NCI-H82 (cell line): ENCODE data around the gene VPS9D1.

Experiments used
- DNase-seq: peaks from one replicate; lab custom pipeline; 2025; lab: John Stamatoyannopoulos, UW

Gene VPS9D1

GRCh38 chr16:89720813-89721545, at the start of gene VPS9D1, which contains the start of gene ZNF276:
TSS of gene VPS9D1 (minus strand) at chr16:89720898. CDS start at chr16:89720861, 37 bp downstream.
TSS of gene ZNF276 (plus strand) at chr16:89721537. CDS start at chr16:89721641, 104 bp downstream.
- DNase-seq = peak; percentile 89

GRCh38 chr16:89770367-89770766, 49.7 kb upstream of the VPS9D1 start:
- no peak for DNase-seq

- DNase-seq = no peak
Measured at GRCh38 chr16:89765292-89765830, 44.7 kb upstream of the VPS9D1 start.

- no peak for DNase-seq
Measured at GRCh38 chr16:89764711-89765201, 44.1 kb upstream of the VPS9D1 start.

- DNase-seq = no peak
Measured at GRCh38 chr16:89761304-89761922, 40.7 kb upstream of the VPS9D1 start.

- DNase-seq = no peak
Measured at GRCh38 chr16:89759746-89760340, 39.1 kb upstream of the VPS9D1 start.

- DNase-seq = no peak
Measured at GRCh38 chr16:89749637-89750036, 28.9 kb upstream of the VPS9D1 start.

GRCh38 chr16:89748921-89749320, 28.2 kb upstream of the VPS9D1 start:
- DNase-seq = no peak

GRCh38 chr16:89748076-89748475, 27.4 kb upstream of the VPS9D1 start:
- DNase-seq = no peak

- DNase-seq = no peak
Measured at GRCh38 chr16:89746043-89746442, 25.3 kb upstream of the VPS9D1 start.

GRCh38 chr16:89744813-89745212, 24.1 kb upstream of the VPS9D1 start:
- DNase-seq = no peak

GRCh38 chr16:89742948-89743347, 22.2 kb upstream of the VPS9D1 start:
- DNase-seq = no peak

- DNase-seq = no peak
Measured at GRCh38 chr16:89741342-89742014, 20.8 kb upstream of the VPS9D1 start.

GRCh38 chr16:89739383-89739782, 18.7 kb upstream of the VPS9D1 start:
- no peak for DNase-seq

- DNase-seq = no peak
Measured at GRCh38 chr16:89738538-89739317, 18.0 kb upstream of the VPS9D1 start.

GRCh38 chr16:89738072-89738377, 17.3 kb upstream of the VPS9D1 start:
- DNase-seq = no peak

- DNase-seq = no peak
Measured at GRCh38 chr16:89737341-89738071, 16.8 kb upstream of the VPS9D1 start.

- no peak for DNase-seq
Measured at GRCh38 chr16:89736554-89736953, 15.9 kb upstream of the VPS9D1 start.

- DNase-seq = no peak
Measured at GRCh38 chr16:89733792-89734191, 13.1 kb upstream of the VPS9D1 start.

GRCh38 chr16:89733322-89733721, 12.6 kb upstream of the VPS9D1 start:
- DNase-seq = no peak

GRCh38 chr16:89732918-89733242, 12.2 kb upstream of the VPS9D1 start:
- no peak for DNase-seq
